Fibroblast of skin of right biceps (primary cell): ENCODE results near the gene PLEKHA1.

Experiments
- DNase-seq: peaks from one replicate; pipeline ENCODE4 v3.0.0-alpha.2; 2013

PLEKHA1 gene

DNA sequence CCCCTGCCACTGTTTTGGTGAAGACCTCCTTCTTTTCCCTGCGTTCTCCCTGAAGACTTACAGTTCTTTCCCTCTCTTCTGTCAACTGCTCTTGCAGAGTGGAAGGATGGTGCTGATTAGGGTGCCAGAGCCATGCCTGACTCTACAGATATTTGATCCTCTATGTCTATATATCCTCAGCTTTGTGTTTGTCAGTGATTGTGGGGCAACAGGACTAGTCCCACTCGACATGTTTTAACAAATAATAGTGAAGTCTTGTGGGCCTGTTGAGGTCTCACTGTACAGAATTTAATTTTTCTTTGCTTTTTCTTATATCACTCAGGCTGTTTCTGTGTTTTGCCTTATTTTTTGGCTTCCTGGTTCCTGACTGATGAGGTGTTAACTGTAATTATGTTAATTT is 5.0 kb downstream of the PLEKHA1 start:
- DNase-seq: no peak

DNA sequence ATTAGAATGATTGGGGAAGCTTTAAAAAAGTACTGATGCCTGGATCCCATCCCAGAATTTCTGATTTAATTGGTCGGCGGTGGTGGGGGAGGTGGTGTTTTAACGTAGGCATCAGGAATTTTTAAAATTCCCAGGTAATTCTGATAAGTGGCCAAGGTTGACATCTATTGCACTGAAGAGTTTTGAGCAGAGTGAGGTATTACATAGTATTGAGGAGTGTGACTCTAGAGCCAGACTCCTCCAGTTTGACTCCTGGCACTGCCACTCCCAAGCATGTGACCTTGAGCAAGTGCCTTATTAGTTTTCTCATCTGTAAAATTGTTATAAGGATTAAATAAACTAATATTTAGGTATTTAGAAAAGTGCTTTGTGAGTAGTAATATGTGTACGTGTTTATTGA is 6.2 kb downstream of the PLEKHA1 start:
- no peak for DNase-seq

DNA sequence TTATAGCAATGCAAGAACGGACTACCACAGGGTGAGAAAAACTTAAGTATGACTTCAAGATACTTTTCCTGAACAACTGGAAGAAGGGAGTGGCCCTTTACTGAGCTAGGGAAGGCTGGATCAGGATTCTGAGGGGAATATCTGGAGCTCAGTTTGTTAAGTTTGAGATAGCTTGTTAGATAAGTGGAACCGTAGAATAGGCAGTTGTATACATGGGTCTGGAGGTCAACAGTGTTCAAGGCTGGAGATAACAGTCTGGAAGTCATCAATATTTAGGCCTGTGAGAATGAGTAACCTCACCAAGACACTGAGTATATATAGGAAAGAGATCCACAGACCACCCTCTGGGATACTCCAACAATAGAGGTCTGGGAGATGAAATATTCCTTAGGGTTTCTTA is 7.2 kb downstream of the PLEKHA1 start:
- DNase-seq: no peak

DNA sequence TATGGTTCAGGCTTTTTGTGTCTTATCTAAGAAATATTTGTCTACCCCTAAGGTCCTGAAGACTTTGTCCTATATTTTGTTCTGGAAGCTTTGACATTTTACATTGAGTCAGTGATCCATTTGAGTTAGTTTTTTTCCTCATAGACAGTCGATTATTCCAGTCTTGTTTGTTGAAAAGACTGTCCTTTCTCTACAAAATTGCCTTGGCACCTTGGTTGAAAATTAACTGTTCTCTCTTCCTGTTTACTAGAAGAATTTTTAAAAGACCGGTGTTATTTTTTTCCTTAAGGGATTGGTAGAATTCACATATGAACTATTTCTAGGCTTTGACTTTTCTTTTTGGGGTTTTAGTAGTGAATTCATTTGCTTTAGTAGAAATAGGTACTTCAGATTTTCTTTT is 12.0 kb downstream of the PLEKHA1 start:
- no peak for DNase-seq

DNA sequence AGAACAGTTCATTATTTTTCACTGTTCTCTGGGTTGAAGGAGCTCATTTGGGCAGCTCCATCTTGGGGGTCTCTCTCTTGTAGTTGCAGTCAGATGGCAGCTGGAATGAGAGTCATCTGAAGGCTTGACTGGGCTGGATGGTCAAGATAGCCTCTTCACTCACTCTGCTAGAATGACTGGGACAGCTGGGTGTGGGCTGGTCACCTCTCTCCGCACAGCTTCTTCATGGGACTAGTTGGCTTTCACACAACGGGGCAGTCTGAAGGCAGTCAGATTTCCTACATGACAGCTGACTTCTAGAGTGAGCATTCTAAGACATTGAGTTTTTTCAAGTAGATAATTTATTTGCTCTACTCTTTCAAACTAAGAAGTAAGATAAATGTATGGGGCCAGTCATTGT is 13.1 kb downstream of the PLEKHA1 start:
- no peak for DNase-seq

DNA sequence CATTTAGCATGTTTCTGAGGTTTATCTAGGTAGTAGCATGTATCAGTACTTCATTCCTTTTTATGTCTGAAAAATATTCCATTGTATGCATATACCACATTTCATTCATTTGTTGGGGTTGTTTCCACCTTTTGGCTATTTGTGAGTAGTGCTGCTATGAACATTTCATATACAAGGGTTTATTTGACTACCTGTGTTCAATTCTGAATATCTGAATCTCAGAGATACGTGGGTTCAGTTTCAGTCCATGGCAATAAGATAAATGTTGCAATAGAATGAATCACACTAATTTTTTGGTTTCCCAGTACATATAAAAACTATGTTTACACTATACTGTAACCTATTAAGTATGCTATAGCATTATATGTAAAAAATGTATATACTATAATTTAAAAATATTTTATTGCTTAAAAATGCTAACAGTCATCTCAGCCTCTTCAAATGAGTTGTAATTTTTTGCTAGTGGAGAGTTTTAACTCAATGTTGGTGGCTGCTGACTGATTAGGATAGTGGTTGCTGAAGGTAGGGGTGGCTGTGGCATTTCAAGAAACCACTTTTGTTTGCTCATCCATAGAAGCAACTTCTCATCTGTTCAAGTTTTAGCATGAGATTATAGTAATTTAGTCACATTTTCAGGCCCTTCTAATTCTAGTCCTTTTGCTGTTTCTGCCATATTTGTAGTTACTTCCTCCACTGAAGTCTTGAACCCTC is 13.9 kb downstream of the PLEKHA1 start:
- DNase-seq: peak; percentile 2

DNA sequence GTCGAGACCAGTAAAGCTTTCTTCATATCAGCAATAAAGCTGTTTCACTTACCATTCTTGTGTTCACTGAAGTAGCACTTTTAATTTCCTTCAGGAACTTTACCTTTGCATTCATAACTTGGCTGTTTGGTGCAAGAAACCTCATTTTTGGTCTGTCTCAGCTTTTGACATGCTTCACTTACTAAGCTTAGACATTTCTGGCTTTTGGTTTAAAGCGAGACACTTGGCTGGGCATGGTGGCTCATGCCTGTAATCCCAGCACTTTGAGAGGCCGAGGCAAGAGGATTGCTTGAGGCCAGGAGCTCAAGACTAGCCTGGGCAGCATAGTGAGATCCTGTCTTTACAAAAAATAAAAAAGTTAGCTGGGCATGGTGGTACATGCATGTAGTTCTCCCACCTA is 15.8 kb downstream of the PLEKHA1 start:
- no peak for DNase-seq

DNA sequence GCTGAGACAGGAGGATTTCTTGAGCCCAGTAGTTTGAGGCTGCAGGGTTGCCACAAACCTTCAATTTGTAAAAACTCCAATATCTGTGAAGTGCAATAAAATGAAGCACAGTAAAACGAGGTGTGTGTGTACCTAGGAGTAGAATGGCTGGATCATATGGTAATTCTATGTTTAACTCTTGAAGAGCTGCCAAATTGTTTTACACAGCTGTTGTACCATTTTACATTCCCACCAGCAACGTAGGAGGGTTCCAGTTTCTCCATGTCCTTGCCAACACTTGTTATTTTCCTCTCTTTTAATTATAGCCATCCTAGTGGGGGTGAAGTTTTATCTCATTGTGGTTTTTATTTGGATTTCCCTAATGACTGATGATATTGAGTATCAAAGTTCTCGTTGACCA is 16.2 kb downstream of the PLEKHA1 start:
- no peak for DNase-seq

DNA sequence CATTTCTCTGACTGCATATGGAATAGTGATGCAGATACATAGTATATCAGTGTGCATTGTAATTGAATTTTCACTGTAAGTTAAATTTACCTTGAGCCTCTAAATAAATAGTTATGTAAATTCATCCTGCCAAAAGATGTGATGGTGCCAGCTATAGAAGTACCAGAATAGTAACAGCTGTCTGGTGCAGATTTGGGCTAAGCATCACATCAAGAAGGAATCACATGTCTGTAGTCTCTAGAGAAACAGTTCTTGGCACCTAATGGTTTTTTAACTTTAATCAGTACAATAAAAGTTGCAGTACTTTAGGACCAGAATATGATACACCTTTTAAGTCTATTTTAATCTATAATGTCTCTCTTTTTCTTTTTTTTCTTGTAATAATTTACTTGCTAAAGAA is 17.4 kb downstream of the PLEKHA1 start:
- no peak for DNase-seq

DNA sequence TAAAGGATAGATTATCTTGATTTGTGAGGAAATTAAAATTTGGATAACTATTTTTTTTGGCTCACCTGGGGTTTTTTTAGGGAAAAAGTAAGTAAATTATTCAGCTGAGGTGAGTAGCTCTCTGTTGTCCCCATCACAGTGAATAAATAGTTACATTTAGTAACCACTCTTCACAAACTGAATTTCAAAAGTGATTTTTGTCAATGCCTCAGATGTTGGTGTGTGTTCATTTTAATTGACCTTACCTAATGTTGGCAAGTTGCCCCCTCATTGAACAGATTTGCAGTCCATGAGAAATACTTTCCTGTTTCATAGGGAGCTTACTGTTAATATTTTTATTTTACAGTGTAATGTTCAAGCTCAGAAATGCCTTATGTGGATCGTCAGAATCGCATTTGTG is 18.3 kb downstream of the PLEKHA1 start:
- no peak for DNase-seq

DNA sequence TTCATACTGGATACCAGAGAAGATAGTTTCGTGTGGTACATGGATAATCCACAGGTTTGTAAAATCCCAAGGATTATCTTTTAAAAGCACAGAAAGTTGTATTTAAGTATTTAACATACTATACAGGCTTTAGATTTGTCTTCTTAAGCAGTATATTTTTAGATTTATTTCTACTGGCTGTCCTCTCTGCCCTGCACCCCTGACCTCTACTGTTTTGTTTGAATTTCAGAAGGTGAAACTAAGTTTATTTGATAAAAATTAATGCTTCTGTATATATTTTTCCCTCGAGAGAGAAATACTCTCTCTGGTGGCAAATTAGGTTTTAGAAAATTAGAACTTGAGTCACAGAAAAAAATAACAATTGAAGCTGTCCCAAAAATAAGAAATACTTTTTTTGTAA is 18.8 kb downstream of the PLEKHA1 start:
- no peak for DNase-seq

DNA sequence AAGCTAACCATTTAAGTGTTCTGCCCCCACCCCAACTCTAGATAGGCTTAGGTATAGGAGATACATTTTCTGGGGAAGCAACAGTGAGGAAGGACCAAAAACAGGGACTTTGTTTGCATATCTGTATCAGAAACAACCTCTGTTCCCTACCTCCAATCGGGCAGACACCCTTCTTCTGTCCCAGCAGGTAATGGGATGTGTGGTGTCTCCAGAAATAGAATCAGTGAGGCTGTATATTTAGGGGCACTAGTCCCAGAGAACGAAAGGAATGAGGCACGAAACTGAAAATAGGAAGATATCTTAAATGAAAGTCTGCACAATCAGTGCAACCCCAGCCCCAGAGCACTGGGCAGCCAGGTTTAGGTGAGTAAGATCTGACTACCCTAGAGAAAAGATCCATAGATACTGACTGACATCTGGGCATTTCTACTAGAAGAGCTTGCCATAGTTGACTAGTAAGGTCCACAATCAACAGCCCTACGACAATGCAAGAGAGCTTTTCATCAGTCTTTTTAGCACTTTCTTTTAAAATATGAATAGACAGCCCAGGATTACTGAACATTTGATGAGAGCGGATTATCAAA is 28.1 kb downstream of the PLEKHA1 start:
- DNase-seq: no peak

DNA sequence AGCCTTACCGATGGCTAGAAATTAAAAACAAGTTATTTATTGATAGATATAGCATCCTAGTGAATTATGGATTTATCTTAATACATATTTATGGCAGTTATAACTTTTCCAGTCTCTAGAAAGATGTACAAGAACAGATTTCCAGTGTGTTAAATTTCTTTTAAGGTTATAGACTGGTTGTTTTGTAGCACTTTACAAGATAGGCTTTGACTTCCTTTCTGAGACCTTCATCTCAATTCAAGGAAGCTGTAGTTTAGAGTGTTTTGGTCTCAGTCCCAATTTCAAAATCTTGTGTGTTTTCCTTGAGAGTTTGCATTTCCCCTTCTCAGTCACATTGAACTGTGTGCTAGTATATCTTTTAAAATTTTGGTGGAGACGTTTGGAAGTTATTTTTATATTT is 30.1 kb downstream of the PLEKHA1 start:
- DNase-seq: no peak

DNA sequence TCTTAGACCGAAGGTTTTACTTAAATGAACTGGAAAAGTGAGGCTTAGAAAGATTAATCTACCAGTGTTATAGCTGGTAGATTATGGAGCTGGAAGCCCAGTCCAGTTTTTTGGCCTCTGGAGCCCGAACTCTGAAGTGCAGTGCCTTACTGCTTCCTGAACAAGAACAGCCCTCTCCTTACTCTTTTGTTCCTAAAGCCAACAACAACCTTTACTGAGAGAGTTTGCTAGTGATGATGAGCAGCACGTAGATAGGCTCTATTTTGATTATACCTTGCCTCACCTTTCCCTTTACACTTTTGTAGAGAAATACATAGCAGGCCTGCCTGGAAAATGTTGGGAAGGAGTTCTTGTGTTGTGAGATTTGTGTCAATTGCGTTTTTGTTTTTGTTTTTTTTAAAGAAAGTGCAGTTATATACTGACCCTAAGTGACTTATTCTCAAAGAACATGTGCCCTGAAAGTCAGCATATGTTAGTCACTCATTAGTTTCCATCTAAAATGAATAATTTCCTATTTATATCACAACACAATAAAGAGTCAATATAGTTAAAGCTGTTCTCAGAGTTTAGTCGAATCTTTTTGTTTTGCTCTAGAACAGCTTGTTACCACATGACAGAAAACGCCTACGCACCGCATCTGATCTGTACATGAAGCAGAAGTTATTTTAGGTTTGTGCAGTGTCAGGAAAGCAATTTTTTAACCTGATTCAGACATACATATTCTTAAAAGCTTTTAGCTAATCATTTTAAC is 33.0 kb downstream of the PLEKHA1 start:
- peak; percentile 19 for DNase-seq

DNA sequence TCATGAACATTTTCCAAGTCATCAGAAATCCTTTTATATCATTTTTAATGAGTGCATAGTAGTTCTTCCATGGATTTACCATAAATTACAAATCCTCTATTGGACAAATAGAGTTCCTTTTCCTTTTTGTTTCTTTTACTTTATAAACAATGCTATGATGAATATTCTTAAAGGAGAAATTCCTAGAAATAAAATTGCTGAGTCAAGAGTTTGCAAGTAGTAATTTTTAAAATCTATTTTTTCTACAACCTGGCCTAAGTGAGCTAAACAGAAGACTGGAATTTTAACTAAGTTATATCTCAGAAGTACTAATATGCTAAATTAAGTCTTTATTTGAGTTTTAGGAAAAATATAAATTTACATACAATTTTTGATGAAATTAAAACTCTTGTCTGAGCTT is 38.8 kb downstream of the PLEKHA1 start:
- DNase-seq: no peak

DNA sequence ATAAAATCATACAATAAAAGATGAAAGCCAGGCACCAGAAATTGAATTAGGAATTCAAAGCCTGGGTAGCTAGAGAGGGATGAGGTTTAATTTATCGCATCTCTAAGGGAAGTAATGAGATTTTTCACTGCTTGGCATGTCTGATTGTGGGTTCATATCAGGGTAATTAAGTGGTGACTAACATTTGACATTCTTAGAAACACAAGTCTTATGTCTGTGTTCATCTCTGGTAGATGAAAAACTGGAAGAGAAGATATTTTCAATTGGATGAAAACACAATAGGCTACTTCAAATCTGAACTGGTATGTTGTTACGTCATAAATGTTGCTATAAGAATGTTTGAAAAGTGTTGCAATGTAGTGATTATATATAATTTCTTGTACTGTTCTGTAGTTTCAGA is 43.2 kb downstream of the PLEKHA1 start:
- peak; percentile 60 for DNase-seq

DNA sequence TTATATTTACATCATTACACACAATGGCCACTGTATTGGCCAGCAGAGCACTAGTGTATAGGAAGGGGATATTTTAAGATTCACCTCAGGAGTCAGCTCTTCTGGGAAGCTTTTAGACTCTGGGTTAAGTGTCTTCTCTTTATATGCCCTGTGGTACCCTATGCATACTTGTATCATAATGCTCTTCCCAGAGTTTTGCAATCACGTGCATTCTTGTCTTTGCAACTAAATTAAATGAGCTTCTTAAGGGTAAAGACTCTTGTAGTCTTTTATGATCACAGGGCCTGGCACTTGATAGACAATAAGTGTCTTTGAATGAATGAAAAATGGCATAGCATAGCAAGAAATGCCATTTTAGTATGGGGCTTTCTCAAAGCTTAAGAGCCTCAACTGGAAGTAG is 44.5 kb downstream of the PLEKHA1 start:
- no peak for DNase-seq

DNA sequence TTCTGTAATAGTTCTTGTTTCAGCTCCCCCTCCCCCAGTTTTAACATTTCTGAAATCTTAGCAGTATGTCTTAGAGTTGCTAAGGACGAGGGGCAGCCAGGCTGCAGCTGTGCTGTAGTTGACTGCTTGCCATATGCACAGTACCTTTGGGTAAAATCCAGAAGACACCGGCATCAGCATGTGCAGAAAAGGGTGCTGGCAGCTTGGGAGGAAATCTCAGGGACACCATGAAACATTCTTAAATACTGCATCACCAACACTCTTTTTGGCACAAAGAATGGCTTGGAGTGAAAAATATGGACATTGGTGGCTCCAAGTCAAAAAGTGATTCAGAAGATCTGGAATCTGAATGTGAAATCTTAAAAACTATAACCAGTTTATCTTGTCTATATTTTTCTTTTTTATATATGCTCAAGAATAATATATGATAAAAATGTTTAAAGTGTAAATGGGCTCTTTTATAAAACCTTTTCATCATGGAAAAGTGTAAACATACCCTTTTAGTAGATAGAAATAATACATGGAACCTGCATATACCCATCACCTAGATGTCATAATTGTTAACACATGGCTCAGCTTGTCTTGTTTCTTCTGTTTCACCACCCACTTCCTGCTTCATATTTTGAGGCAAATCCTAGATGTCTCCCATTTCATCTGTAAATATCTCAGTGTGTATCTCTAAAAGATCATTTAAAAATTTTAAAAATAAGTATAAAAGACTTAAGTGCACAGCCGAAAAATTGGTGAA is 45.5 kb downstream of the PLEKHA1 start:
- DNase-seq: peak; percentile 87

DNA sequence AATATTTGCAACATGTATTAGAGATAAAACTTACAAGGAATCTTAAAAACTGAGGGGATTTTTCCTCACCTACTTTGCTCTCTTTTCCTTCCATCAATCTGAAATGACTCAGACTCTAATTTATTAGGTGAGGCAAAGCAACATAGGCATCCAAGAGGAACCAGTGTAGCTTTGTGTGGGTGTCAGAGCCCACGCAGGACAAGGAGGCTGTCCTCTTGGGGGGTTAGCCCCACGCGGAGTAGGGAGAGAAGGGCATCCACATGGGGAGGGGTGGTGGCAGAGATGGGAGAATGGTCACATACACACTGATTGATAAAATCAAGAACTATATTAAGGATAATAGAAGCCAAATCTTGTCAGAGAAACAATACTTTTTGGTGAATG is 46.1 kb downstream of the PLEKHA1 start:
- no peak for DNase-seq

DNA sequence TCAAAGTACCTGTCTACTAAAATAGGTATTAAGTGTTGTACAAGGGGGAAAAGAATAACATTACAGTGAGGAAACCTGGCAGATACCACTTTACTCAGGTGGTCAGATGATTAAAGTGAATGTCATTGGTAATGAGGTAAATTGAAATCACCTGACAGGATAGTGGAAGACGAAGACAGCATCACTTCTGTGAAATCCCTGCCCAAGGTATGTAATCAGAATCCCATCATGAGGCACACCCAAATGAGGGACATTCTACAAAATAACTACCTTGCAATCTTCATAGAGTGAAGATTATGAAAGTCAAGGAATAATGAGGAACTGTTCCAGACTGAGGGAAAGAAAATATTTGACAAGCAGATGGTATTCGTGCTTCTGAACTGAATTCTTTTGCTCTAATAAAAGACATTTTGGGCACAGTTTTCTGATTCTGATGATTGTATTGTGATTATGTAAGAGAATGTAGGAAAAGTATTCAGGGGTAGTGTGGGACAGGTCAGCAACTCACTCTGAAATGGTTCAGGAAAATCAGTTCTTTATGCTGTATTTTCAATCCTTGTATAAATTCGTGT is 46.6 kb downstream of the PLEKHA1 start:
- peak; percentile 8 for DNase-seq

DNA sequence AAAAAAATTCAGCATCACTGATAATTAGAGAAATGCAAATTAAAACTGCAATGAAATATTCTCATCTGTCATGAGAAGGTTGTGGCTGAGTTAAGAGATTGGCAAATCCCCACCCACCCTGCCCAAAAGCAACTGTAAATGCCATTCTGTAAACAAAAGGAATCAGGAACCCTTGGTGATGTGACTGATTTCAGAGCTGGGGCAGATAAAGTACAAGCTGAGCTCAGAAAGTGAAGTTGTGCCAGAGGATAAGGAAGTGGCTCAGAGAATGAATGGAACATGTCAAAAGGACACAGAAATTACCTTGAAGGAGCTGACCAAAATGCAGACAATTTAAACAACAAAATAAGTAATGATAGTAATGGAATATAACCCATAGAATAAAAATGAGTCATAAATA is 47.2 kb downstream of the PLEKHA1 start:
- DNase-seq: no peak

DNA sequence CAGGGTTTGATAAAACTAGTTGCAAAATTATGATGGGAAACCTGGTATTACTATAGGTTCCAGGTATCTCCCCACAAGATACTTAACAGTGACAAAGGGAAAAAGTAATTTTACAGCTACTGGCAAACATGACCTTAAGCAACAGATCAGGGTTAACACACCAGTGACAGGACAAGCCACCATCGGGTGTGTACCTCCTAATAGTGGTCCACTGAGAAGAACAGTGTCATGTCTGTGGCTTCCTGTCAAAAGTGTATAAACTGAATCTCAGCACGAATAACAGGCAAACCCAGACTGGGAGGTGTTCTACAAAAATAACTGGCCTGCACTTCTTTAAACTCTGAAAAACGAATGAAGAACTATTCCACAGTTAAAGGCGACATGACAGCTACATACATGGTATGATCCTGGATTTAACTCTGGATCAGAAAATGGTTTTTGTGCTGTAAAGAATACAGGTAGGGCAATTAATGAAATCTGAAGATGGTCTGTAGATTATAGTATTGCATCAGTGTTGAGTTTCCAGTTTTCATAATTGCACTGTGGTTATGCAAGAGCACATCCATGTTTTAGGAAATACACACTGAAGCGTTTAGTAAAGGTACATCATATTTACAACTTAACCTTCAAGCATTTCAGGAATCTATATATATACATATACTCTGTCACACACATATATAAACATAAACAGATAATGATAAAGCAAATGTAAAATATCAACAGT is 47.9 kb downstream of the PLEKHA1 start:
- no peak for DNase-seq

DNA sequence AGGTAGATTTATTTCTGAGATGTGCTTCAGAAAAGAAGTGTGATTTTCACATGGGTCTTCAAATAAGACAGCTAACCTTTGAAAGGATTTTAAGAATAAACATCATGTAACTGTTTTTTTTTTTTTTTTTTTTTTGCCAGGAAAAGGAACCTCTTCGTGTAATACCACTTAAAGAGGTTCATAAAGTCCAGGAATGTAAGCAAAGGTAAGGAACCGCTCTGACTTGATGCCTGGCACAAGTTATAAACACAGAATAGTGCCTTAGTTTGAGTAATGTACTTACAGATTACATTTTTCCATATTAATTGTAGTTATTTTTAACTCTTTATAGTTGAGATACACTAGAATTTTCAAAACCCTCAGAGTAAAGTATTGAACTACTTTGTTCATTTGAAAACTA is 49.6 kb downstream of the PLEKHA1 start:
- DNase-seq: no peak
